ENCODE measurements around the gene WDR20. TPM values are rescaled to one million over a fixed set of nuclear protein-coding genes. Genes with fewer than 3 reads are reported as not detected.

WDR20 gene
- total RNA-seq, 3 donors from 2014 or later (not counting 1 experiment from before 2014, with no cell fraction given): 55.5 to 66.7 (median 62.2) TPM

GRCh38 chr14:102212356-102212755 is 72.7 kb downstream of the WDR20 start:
- Mint-ChIP-seq H3K4me1 (peaks cover 0 to 12% of the 10 kb centered on the region in 2 donors), H3K27me3 (ENCODE audit: low read depth in 2 of 2) (no peaks in the 10 kb centered on the region), H3K27ac (no peak overlapping the region), H3K4me3 (no peak overlapping the region), H3K9me3 (no peaks in the 10 kb centered on the region), H3K36me3 (peaks cover 12% of the 10 kb centered on the region)
- Histone ChIP-seq H3K27ac (ENCODE audit: low read length) (no peak overlapping the region), H3K27me3 (ENCODE audit: control insufficient read depth, insufficient read depth, low read length) (no peaks in the 10 kb centered on the region), H3K36me3 (ENCODE audit: control insufficient read depth, insufficient read depth, low read length) (peaks cover 33% of the 10 kb centered on the region), H3K9me3 (ENCODE audit: control insufficient read depth, insufficient read depth, low read length) (no peaks in the 10 kb centered on the region), H3K4me3 (ENCODE audit: low read length) (no peak overlapping the region), H3K4me1 (ENCODE audit: control insufficient read depth, insufficient read depth, low read length) (no peaks in the 10 kb centered on the region)
- ATAC-seq (peak in 1 of 3 donors; percentile 30), DNase-seq (no peak)
- WGBS (ENCODE audit: insufficient coverage): 96% methylated on average over 8 of the region's 8 CpGs
- TF ChIP-seq CTCF (IDR thresholded peaks at IDR 0.05): no peak
- intact Hi-C loops (cut with micrococcal nuclease): no loop called here

DNA sequence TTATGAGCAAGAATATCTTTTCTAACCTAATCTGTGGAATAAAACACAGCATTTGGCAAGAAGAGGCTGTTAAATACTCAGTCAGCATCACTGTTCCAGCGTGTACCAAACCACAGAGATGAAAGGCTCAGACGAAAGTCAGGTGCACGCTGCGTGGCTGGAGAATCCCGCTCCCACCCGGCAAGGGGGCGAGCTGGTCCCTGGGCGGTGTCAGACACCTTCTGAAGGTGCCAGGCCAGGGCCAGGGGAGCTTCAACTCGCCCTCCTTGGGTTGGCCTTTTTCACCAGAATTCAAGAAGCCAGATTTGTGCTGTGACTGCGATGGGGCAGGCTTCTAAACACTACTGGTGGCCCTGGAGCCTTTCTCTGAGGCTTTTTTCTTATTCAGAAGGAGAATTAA is 73.1 kb downstream of the WDR20 start:
- Histone ChIP-seq H3K27me3 (ENCODE audit: control insufficient read depth, insufficient read depth, low read length) (no peaks in the 10 kb centered on the region), H3K4me3 (ENCODE audit: low read length) (no peak overlapping the region), H3K9me3 (ENCODE audit: control insufficient read depth, insufficient read depth, low read length) (no peaks in the 10 kb centered on the region), H3K4me1 (ENCODE audit: control insufficient read depth, insufficient read depth, low read length) (no peaks in the 10 kb centered on the region), H3K27ac (ENCODE audit: low read length) (no peak overlapping the region), H3K36me3 (ENCODE audit: control insufficient read depth, insufficient read depth, low read length) (peaks cover 31% of the 10 kb centered on the region)
- no peak overlapping the region for H3K27ac Mint-ChIP-seq
- no peak overlapping the region for H3K4me3 Mint-ChIP-seq
- no peak for TF ChIP-seq CTCF (IDR thresholded peaks at IDR 0.05)
- 93% methylated on average over 10 of the region's 10 CpGs for WGBS (ENCODE audit: insufficient coverage)
- ATAC-seq (no peak), DNase-seq (no peak)
- intact Hi-C loops (cut with micrococcal nuclease): no loop called here
- peaks cover 0 to 7% of the 10 kb centered on the region in 2 donors for H3K4me1 Mint-ChIP-seq
- H3K27me3 Mint-ChIP-seq (ENCODE audit: low read depth in 2 of 2): no peaks in the 10 kb centered on the region
- H3K9me3 Mint-ChIP-seq: no peaks in the 10 kb centered on the region
- peaks cover 12% of the 10 kb centered on the region for H3K36me3 Mint-ChIP-seq

GRCh38 chr14:102213470-102213869 is 73.8 kb downstream of the WDR20 start:
- Mint-ChIP-seq H3K36me3 (peaks cover 12% of the 10 kb centered on the region), H3K27ac (peak overlapping the region in 1 of 2 donors; percentile 36), H3K27me3 (ENCODE audit: low read depth in 2 of 2) (no peaks in the 10 kb centered on the region), H3K4me3 (no peak overlapping the region), H3K9me3 (no peaks in the 10 kb centered on the region), H3K4me1 (peaks cover 0 to 6% of the 10 kb centered on the region in 2 donors)
- no peaks in the 10 kb centered on the region for H3K9me3 ChIP-seq (ENCODE audit: control insufficient read depth, insufficient read depth, low read length)
- no peak for ATAC-seq
- no peak overlapping the region for H3K4me3 ChIP-seq (ENCODE audit: low read length)
- TF ChIP-seq CTCF (IDR thresholded peaks at IDR 0.05): no peak
- no peak for DNase-seq
- 99% methylated on average over 9 of the region's 10 CpGs for WGBS (ENCODE audit: insufficient coverage)
- no peak overlapping the region for H3K27ac ChIP-seq (ENCODE audit: low read length)
- intact Hi-C loops (cut with micrococcal nuclease): no loop called here
- H3K4me1 ChIP-seq (ENCODE audit: control insufficient read depth, insufficient read depth, low read length): no peaks in the 10 kb centered on the region
- no peaks in the 10 kb centered on the region for H3K27me3 ChIP-seq (ENCODE audit: control insufficient read depth, insufficient read depth, low read length)
- H3K36me3 ChIP-seq (ENCODE audit: control insufficient read depth, insufficient read depth, low read length): peaks cover 29% of the 10 kb centered on the region

DNA sequence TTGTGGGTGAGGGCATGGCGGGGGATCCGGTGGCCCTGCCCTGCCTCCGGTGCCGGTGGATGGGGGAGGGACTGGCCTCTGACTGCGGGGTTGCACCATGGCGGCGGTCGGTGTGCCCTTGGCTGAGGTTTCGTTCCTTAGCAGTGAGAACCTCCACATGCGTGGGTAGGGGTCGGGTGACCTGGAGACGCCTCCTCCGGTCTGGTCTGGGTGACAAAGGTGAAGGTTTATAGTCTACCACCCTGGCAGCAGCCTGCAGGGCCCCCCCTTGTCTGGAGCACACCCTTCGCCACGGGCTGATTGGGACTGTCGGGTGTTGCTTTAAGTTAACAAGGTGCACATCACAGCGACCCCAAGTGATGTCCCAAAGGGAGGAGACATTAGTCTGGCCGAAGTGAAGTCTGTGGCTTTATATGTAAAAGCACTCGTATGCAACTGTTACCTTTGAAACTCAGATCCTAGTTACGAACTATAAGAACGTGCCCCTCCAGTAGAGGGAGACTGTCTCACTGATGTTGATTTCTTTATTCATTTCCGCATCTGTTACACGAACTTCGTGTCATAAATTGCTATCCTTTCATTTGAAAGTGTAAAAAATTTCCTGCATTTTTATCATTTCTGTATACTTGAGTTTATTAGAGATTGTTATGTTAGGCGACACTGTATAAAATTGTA is 74.4 kb downstream of the WDR20 start:
- peaks cover 0 to 6% of the 10 kb centered on the region in 2 donors for H3K4me1 Mint-ChIP-seq
- no peak overlapping the region for H3K27ac Mint-ChIP-seq
- no peaks in the 10 kb centered on the region for H3K4me1 ChIP-seq (ENCODE audit: control insufficient read depth, insufficient read depth, low read length)
- H3K9me3 Mint-ChIP-seq: no peaks in the 10 kb centered on the region
- H3K27ac ChIP-seq (ENCODE audit: low read length): no peak overlapping the region
- no peak for DNase-seq
- intact Hi-C loops (cut with micrococcal nuclease): no loop called here
- peaks cover 24% of the 10 kb centered on the region for H3K36me3 ChIP-seq (ENCODE audit: control insufficient read depth, insufficient read depth, low read length)
- no peak for ATAC-seq
- H3K27me3 ChIP-seq (ENCODE audit: control insufficient read depth, insufficient read depth, low read length): no peaks in the 10 kb centered on the region
- H3K4me3 ChIP-seq (ENCODE audit: low read length): no peak overlapping the region
- TF ChIP-seq CTCF (IDR thresholded peaks at IDR 0.05): no peak
- no peak overlapping the region for H3K4me3 Mint-ChIP-seq
- no peaks in the 10 kb centered on the region for H3K27me3 Mint-ChIP-seq (ENCODE audit: low read depth in 2 of 2)
- 95% methylated on average over 24 of the region's 25 CpGs for WGBS (ENCODE audit: insufficient coverage)
- no peaks in the 10 kb centered on the region for H3K9me3 ChIP-seq (ENCODE audit: control insufficient read depth, insufficient read depth, low read length)
- H3K36me3 Mint-ChIP-seq: peaks cover 11% of the 10 kb centered on the region

Measured in natural killer cell (primary cell).